NCI-H82 (cell line): ENCODE measurements around the gene VIM.

Experiments used
- DNase-seq: peaks from one replicate; lab custom pipeline; 2025; lab: John Stamatoyannopoulos, UW

Gene VIM

DNA sequence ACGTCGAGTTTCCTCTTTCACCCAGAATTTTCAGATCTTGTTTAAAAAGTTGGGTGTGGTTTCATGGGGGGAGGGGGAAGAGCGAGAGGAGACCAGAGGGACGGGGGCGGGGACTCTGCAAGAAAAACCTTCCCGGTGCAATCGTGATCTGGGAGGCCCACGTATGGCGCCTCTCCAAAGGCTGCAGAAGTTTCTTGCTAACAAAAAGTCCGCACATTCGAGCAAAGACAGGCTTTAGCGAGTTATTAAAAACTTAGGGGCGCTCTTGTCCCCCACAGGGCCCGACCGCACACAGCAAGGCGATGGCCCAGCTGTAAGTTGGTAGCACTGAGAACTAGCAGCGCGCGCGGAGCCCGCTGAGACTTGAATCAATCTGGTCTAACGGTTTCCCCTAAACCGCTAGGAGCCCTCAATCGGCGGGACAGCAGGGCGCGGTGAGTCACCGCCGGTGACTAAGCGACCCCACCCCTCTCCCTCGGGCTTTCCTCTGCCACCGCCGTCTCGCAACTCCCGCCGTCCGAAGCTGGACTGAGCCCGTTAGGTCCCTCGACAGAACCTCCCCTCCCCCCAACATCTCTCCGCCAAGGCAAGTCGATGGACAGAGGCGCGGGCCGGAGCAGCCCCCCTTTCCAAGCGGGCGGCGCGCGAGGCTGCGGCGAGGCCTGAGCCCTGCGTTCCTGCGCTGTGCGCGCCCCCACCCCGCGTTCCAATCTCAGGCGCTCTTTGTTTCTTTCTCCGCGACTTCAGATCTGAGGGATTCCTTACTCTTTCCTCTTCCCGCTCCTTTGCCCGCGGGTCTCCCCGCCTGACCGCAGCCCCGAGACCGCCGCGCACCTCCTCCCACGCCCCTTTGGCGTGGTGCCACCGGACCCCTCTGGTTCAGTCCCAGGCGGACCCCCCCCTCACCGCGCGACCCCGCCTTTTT, at the start of gene VIM:
Gene VIM, plus strand, starts transcription at position 151 of the 925 bp plus-strand sequence. CDS start 1,182 bp downstream, outside the sequence.
- peak; percentile 43 for DNase-seq

DNA sequence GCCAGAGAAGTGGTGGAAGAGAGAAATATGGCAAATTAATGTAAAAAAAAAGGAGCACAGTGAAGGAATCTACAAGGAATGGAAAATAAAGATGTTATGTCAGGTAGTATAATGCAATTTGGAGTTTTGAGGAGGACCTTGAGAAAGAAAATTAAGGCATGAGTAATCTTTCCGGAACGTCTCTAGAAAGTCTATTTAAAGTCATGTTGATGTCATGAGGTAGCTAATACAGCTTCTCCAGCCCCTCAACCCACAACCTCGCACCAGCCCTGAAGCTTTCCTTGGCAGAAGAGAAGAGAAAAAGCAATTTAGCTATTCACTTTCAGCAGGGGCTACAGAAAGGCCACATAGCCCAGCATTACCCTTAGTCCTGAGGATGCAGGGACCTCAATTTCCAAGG, 49.0 kb upstream of the VIM start:
- DNase-seq, result no peak

DNA sequence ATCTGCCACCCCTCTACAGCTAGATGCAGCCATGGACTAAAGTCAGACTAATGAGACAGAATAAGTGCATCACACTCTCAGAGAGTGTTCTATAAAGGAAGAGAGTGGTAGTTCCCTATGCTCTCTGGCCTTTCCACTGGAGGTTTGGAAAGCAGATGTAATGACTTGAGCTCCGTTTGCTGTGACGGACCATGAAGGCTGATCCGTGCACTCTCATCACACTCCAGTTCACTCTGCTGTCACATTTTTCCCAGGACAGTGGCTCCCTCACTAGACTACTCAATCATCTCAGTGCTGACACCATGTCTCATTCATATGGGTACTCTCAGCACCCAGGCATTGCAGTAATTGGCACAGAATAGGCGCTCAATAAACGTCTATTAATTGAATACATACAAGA, 46.9 kb upstream of the VIM start:
- DNase-seq, result no peak

DNA sequence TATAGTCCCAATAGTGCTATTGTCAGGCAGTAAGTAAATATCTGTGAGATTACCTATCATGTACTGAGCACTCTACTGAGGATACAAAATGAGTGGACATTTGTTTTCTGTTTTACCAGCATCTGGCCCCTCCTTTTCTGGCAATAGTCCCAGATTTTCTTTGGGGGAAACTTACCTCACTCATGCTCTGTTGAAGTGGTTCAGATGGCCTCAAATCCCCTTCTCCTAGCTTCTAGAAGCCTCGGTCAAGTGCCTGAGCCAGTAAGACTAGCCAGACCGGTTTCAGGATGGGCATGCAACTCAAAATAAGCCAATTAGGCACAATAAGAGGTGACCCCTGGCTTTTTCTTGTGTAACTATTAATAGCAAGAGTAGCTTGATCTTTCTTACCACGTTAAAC, 46.3 kb upstream of the VIM start:
- peak; percentile 13 for DNase-seq

DNA sequence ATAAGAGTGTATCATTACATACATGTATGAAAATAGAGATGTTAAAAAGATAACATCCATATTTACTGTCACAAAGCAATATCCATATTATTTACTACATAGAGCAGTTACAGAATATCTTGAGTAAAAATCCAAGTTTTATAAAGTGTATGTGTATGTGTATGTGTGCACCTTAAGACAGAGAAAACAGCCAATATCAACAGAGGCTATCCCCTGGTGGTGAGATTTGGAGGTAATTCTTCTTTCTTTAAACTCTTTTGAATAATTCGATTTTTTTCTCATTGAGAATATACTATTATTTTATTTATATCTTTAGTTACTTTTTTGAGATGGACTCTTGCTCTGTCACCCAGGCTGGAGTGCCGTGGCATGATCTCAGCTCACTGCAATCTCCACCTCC, 44.9 kb upstream of the VIM start:
- no peak for DNase-seq

DNA sequence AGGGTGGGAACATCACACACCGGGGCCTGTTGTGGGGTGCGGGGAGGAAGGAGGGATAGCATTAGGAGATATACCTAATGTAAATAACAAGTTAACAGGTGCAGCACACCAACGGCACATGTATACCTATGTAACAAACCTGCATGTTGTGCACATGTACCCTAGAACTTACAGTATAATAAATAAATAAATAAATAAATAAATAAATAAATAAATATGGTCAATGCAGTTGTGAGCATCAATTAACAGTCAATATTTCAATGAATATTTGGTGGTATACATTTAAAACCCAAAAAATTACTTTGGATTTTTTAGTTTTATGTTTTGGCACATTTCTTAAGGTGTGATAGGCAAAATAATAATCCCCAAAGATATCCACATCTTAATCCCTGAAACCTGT, 42.2 kb upstream of the VIM start:
- no peak for DNase-seq

DNA sequence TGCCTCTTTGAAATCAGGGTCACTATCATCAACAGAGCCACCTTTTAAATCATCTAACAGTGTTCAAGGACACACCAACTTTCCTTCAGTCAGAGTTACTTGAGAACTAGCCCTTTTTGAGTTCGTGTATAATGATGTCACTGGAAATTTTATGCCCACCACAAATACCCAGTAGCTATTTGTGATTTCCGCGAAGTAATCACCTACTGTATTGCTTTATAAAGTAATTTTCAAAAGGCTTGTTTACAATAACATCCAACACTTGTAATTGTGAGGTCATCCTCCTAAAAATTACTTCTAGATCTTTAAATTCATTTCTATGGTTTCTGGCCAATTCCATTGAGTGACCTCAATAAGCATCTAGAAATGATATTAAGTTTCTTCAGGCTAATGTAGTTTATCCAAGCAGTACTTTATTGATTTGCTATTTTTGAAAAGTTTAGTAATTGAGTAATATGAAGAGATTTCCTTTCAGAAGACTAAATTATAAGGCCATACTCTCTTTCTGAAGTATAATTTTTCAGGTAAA, 39.3 kb upstream of the VIM start:
- DNase-seq, result no peak

DNA sequence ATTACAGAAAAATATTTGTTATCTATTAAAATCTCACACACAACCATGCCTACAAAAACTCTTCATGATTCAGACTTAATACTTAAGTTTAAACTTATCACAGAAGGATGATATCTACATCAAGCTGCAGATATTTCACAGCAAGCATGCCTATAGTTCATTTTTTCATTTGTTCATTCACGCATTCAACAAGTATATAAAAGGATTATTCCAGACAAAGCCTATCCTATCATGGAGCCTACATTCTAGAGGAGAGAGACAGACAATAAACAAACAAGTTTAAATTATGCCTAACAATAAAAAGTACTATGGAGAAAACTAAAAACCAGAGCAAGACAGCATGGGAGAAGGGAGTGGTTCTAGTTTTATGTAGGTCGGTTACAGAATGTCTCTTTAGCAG, 37.4 kb upstream of the VIM start:
- DNase-seq, result no peak

DNA sequence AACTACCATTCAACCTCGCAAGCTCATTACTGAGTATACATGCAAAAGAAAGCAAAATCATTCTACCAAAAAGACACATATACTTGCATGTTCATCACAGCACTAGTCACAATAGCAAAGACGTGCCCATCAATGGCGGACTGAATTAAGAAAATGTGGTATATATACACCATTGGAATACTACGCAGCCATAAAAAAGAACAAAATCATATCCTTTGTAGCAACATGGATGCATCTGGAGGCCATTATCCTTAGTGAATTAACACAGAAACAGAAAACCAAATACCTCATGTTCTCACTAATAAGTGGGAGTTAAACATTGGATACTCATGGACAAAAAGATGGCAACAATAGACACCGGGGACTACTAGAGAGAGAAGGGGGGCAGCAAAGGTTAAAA, 33.0 kb upstream of the VIM start:
- no peak for DNase-seq

DNA sequence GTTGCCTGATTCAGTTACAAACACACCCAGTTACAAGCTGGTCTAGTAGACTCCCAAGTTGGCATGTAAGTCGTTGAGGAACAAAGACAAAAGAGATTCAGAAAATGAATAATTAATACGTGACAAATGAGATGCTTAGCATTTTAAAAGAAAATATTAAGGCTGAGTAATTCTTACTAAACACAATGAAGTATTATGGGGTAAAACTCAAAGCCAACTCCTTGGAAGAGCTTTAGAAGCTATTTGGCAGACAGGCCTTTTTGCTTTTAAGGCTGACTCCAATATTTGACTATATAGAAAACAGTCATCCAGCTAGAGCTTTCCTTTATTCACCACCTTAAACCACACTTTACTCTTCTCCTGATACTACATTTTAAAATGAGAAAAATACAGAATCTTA, 32.0 kb upstream of the VIM start:
- DNase-seq, result no peak

DNA sequence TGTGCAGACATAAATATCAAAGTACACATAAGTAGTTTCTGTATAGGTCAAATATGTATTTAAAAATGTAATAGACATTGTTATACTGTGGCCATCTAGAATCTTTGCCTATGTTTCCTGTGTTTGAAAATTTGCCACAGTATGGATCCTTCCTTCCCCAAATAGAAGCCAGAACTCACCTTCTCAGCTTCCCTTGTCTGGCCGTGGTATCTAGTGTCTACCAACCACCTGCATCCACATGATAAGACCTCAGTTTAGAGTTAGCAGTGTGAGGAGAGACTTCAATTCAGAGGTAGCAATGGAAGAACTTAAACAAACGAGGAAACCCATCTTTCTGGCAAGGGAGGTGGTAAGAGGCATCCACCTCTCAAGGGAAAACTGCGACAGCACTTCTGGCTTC, 31.5 kb upstream of the VIM start:
- DNase-seq, result no peak

DNA sequence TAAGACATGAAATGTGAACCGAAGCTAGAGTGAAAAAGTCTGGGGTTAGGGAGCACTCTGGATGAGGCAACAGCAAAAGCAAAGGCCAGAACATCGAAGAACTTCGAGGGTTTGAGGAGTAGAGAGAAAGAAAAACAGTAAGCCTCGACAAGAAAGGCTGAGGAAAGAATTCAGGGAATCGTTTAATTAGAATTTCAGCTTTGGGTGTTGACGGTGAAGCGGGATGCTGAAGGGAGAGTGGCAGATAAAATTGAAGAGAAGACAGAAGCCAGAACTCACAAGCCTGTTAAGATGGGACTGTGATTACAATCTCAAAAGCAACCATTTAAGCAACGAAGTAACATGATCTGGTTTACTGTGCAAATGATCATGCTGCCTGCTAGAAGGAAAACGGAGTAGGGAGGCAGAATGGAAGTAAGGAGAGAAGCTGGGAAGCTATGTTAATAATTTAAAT, 28.7 kb upstream of the VIM start:
- DNase-seq, result no peak

DNA sequence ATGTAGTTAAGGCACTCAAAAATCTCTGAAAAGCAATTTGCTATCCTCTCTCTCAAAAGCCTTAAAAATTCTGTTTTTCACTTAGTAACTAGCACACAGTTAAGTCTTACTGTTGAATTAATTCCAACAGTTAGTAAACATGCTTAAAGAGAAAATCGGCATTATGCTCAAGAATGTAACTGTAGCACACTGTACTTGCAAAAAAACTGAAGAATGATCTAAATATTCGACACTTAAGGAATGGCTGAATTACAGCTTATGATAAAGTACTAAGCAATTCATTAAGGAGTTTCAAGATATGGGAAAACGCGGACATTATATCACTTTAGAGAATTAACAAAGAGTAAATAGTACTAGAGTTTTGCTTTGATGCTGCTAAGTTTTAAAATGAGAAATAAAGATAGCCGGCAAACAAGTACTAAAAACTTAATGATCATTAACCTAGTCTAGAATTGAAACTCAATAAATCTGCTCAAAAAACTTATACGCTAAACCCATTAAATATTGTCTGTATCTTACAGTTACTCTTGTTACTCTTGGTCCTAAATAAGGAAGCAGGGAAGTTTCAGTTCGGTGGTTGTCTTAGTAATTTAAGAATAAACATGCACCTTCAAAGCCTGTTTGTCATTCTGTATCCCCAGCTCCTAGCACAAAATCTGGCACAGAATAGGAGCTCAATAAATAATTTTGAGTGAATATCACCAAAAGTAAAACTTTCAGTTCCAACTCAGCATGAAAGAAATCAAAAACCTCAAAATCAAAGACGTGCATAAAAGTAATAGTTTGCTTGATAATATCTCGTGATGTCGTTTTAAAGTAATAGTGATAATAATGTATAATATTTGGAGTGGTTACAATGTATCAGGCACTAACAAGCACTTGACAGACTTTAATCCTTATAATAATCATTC, 27.8 kb upstream of the VIM start:
- no peak for DNase-seq

DNA sequence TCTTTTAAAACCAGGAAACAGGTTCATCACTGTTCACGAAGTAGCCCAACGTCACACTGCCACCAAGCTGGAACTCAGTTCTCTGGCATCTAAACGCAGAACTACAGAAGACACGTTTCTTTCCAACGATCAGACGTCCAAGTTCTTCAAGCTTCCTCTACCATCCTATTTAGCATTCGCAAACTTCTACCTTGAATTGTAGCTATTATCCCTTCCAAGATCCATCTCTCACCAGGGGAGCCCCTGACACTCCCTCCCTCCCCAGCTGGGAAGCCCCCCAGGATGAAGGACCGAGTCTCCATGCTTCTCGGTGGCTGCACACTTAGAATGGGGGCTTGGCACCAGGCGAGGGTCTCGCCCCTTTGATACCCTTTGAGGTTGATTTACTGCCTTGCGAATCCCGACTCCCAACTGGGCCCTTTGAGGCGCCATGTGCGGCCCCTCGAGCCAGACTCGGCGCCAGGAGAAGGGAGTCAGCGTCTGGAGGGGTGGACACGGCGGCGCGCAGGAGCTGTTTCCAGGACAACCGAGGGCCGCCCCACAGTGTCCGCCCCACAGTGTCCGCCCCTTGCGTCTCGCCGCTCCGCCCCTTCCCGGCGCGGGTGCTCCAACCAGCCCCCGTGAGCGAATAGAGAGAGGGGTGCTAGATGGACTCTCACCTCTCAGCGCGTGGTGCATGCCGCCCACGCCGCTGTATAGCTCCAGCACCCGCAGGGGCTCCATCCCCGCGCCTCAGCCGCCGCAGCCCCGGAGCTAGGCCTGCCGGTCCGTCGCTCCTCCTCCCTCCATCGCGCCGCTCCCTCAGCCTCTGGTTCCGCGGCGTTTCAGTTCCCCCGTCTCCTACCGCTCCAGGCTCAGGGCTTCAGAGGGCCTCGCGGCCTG, 26.9 kb upstream of the VIM start, which contains the start of gene TRDMT1:
Gene TRDMT1, minus strand, starts transcription at position 761 of the 882 bp plus-strand sequence. Its CDS starts 38 bp downstream, at position 723.
- DNase-seq, result peak; percentile 88

DNA sequence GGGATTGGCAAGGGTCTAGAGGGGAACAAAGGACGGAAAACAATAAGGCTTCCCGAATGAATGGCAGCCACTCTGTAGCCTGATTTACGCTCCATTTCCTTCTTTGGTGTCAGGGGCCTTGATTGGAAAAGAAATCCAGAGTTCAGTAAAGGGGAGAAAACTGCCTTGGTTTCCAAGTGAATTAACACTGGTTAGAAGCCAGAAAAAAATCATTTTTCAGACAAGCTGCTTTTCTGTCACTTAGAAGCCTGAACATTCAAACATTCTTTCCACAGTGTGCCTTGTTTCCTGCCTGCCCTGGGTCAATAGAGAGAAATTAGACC, 26.3 kb upstream of the VIM start:
- no peak for DNase-seq

DNA sequence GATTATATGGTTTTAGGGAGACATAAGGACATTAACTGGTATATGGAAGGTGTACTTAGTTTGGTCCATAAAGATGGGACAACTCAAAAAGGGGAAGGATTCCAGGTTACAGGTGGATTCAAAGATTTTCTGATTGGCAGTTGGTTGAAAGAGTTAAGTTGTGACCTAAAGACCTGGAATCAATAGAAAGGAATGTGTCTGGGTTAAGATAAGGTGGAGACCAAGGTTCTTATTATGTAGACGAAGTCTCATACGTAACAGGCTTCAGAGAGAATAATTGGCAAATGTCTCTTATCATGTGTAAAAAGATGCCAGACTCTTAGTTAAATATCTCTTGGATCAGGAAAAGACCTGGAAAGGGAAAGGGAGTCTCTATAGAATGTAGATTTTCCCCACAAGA, 25.5 kb upstream of the VIM start:
- no peak for DNase-seq

DNA sequence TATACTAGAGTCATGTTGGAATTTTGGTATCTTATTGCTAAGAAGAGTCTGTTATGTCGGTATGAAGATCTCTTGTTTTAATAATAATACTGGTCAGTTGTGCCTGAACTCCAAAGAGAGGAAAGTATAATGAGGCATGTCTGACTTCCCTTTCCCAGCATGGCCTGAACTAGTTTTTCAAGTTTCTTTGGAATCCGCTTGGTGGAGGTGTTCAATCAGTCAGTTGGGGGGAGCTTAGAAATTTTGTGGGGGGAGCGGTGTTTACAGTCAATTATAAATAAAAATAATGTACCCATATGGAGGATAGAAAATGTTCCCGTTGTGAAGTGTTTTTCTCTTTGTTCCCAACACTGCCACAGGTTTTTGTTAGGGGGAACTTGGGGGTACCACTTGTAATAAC, 25.0 kb upstream of the VIM start:
- DNase-seq, result no peak

DNA sequence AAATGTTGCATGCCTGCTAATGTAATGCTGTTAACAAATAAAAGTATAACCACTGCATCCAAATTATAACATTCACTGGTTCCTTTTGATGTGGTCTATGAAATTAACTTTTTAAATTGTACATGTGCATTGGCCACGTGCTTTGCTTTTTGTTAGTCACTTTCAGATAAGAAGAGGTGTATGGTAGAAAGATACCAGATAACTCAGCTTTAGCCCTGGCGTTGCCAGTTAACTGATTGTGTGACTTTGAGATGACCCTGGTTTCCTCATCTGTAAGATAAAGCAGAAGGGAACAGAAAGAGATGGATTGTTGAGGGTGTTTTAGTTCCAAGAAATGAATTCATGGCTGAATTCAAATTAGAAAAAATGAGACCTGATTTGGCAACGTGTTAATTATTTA, 24.6 kb upstream of the VIM start:
- no peak for DNase-seq

DNA sequence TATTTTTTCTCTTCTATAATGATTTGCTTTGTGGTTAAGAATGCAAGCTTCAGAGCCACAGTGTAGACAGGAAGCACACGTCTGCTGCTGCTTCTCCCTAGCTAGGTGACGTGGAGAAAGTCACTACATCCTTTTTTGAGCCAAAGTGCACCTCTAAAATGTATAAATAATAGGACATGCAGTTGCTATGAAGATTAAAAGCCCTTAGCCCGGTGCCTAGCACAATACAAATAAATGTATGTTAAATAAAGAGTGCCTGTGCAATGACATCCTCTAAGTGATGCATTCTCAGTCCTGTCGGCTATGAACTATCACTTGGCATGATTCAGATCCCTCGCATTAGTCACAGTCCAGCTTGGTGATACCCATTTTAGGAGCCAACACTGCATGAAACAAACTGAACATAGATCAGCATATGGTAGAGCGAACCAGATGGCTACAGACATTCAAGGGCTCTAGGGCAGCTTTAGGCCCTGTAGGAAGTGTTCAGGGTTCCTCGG, 21.8 kb upstream of the VIM start:
- DNase-seq, result no peak

DNA sequence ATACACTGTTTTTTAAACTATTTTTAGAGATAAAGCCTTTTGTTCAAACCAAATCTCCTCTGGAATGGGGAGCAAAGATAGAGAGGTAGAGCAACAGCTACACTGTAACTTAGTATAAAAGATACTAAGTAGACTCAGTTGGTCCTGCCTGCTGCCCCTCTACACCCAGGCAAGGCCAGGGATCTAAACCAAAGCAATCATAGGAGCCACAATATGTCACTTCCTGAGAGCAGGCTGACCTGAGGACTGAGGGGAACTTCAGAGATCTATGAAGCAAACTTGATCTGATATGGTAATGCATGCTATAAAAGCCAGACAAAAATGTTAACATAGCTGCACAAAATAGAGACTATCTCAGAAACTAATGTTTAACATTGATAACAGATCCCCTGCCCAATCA, 19.6 kb upstream of the VIM start:
- no peak for DNase-seq

DNA sequence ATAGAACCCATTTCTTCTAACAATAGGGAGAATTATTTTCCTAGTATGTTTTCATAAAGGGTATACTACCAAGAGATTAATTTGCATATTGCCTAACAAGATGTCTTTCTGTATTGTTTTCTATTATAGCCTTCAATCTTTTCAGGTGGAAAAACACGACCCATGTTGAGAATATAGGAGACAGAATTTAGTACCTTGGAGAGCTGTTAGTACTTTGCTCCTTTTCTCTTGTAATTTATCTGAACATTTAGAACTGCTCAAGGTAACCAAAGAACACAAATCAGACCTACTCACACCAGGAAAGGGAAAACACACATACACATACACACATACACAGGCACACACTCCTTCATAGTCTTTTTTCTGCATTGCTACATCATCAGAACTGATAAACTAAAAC, 18.7 kb upstream of the VIM start:
- DNase-seq, result no peak

DNA sequence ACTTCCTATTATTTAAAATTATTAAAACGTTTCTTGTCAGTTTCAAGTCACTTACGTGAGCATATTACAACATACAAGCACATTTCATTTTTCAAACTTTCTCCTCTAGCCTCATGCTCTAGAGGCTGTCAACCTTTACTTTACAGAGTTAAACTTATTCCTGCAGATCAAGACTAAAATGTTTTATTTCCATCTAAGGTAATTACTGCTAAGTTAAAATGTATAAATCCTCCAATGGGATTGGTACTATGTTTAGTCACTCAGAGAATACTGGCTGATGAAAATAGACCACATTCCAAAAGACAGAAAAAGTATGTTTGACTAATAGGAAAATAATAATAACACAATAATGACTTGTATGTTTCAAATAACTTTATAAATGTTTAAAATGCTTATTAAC, 18.2 kb upstream of the VIM start:
- no peak for DNase-seq
